GM12873 (cell line): ENCODE measurements around the gene HSP90AA1.

Source experiments
- CTCF ChIP-seq: IDR thresholded peaks from 2 replicates; pipeline ENCODE4 v1.5.1; 2012; ENCODE audit warnings: low read depth, mild to moderate bottlenecking, moderate library complexity, low read length, control low read depth; ENCODE audit not compliant: insufficient read depth; ENCODE audit errors: missing control alignments

Gene HSP90AA1

GRCh38 chr14:102056694-102057442 lies 30.0 kb downstream of the HSP90AA1 start:
- TF ChIP-seq CTCF: no peak

GRCh38 chr14:102055181-102055901 lies 31.5 kb downstream of the HSP90AA1 start:
- no peak for TF ChIP-seq CTCF

GRCh38 chr14:102052522-102052921 lies 34.3 kb downstream of the HSP90AA1 start:
- no peak for TF ChIP-seq CTCF

GRCh38 chr14:102050625-102051024 lies 36.2 kb downstream of the HSP90AA1 start:
- TF ChIP-seq CTCF: no peak

GRCh38 chr14:102050026-102050405 lies 36.8 kb downstream of the HSP90AA1 start:
- TF ChIP-seq CTCF: no peak

GRCh38 chr14:102049258-102050025 lies 37.4 kb downstream of the HSP90AA1 start:
- TF ChIP-seq CTCF: no peak
